NCI-H226 (cell line): ENCODE measurements around the gene HOXB8.
A peak's percentile ranks its signal among the peaks of the same experiment; 100 is the strongest.

Experiments
- DNase-seq: peaks from one replicate; pipeline ENCODE4 v3.0.0-alpha.2; 2015

HOXB8 gene

DNA sequence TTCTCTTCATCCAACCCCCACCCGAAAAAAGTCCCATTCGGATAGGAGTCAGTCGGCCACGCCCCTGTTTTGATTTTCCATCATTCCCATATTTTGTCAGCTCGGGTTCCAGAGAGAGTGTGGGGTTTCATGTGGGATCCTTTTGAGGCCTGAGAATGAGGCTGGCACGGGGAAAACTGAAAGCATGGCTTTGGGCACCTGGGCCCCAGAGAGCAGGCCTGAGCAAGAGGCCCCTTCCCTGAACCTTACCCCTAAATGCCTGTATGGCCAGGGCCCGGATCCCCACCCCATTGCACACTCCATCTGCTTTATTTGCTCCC lies 32.4 kb downstream of the HOXB8 start:
- no peak for DNase-seq

DNA sequence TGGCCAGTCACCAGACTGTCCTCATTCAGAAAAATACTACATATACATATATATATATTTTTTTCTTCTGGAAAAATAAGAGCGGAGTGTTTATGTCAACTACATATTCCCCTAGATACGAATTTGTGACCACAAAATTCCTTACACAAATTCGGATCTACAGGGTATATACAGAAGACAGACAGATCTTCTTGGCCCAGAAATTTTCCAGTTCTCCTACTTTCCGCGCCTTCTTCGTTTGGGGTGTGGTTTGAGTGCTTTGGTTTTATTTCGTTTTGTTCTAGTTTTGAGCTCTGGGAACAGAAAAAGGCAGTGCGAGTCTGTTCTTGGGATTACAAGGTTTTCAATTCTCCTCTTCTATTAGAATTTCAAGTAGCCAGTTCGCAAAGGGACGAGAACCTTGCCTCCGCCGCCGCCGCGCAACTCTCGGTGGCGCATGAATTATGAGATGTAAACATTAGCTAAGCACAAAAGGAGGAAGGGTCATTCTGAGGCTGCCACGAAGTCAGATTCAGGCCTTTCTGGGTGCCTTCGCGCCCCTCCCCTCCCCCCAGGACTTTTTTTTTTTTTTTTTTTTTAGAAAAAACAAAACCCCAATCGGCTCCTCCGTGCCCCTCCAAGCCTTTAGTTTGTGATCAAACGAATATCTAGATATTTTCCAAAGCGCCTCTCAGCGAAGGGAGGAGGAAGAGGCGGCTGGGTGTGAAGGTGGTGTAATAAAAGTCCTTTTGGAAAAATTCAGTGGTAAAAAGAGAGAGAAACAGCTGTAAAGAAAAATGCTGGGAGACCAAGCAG lies 35.1 kb downstream of the HOXB8 start:
- no peak for DNase-seq

DNA sequence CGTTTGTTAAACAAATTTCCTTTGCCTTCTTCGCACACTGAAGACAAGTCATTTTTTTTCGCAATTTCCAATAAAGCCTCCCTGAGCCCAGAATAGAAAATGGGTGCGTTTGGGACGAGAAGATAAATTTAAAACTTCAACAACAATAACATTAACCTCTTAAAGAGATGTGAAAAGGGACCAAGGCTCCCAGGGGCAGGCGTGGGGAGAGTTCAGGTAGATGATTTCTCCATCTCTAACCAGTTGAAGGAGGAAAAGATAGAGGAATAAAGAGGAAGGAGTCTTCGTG lies 35.7 kb downstream of the HOXB8 start:
- DNase-seq = no peak

DNA sequence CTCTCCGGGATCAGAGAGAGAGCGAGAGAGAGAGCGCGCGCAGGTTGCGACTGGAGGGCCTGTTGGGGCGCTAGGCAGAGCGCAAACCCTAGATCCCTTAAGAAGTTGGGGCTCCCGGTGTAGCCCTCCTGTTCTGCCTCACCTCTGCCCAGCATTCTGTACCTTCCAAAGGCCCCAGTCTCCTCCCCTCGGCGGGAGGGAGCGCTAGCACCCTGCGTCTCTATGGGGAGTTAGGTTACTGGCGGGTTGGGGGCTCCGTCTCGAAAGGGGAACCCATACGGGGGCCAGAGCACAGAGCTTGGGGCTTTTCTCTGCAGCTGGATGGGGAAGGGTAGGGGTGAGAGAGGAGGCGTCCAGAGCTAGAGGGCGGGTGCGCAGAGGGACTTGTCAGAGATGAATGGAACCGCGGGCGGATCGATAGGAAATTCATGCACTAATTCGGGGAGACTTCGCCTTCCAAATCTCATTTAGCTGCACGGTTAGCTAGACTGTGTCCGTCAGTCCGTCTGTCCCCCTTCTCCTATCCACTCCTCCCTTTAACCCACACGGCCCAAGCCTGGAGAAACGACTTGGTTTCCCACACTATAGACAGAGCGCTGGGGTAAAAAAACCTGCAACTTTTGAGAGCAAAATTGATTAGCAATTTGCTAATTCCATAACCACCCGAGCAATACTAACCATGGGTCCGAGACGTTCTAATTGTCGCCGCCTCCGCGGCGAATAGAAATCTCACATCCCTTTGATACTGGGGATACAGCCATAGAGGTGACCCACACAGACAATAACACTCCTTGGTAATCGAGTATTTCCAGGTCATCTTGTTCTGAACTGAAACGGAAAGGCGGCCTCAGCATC lies 36.2 kb downstream of the HOXB8 start:
- DNase-seq = no peak

DNA sequence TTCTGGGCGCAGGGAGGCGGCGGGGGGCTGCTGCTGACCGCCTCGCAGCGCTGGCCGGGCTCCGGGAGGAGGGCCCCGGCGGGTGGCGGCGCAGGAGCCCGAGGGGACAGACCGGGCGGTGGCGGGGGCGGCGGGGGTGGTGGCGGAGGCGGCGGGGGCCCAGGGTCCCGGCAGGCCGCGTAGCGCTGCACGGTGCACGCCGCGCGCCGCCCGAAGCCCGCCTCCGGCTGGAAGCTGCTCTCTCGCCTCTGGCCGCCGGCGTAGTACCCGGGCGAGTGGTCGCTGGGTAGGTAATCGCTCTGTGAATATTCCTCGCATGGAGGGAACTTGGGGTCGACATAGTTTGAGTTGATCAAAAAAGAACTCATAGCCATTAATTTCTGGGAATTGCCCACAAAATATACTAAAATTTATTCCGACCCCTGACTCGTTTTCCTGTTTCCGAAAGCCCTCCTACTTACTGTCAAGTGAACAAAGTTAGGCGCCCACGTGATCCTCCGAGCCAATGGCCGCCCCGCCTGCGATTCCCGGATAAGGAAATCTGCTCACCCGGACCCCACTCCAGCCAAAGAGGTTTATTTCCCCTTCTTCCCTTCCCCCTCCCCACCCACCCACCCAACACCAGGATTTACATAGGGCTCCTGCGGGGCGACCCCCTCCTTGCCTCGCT lies 37.0 kb downstream of the HOXB8 start, which contains the start of gene HOXB4:
TSS of gene HOXB4 (minus strand) at position 405 of the 670 bp plus-strand sequence. CDS start at position 374, 31 bp downstream.
- DNase-seq = peak; percentile 75

DNA sequence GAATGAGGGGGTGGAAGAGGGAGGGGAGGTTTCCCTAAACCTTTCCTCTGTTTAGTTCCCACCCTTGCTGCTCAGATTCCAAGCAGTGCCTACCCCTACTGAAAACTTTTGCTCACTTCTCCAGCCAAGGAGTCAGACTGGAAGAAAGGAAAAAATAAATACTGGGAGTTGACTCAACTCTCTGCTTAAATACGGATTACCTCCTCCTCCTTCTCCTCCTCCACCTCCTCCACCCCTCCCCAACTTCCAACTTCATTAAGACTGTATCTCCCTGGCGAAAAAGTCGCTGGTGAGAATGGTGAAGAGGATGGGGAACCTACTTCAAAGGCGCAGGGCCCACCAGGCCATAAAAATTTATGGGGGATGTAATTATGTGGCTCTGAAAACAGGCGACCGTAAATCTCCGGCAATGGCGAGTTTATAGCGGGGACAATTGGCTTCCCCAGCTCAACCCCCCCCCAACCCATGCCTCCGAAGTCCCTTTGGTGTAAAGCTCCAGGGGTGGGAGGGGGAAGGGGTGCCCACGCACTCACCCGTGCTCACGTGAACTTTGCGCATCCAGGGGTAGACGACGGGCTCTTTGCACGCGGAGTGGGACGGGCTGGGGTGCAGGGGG lies 37.7 kb downstream of the HOXB8 start:
- DNase-seq = peak; percentile 59

DNA sequence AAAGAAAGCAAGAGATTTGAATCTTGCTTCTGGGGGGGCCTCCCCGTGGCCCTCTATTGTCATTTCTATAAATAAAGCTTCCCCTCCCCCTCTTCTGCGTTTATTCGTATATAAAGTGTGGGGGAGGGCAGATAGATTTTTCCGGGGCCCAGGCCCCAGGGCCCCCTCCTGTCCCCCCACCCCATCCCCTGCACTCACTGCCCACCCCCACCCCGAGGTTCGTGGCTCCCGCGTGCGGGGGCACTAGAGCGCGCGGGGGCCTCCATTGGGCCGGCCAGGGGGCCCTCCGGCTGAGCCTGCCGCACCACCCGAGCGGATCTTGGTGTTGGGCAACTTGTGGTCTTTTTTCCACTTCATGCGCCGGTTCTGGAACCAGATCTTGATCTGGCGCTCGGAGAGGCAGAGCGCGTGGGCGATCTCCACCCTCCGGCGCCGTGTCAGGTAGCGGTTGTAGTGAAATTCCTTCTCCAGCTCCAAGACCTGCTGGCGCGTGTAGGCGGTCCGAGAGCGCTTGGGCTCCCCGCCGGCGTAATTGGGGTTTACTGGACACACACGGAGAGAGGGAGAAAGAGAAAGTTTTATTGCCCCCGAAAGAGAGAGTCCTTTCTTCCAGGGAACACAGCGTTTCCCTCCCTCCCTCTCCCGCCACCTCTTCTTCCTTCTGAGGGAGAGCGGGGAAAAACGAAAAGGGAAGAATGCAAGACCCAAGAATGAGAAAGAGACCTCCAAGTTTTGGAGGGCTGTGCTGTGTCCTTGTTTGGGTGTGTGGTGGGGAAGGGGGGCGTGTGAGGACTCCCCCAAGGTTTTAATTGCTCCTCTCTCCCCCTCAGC lies 38.4 kb downstream of the HOXB8 start:
- DNase-seq = peak; percentile 90

DNA sequence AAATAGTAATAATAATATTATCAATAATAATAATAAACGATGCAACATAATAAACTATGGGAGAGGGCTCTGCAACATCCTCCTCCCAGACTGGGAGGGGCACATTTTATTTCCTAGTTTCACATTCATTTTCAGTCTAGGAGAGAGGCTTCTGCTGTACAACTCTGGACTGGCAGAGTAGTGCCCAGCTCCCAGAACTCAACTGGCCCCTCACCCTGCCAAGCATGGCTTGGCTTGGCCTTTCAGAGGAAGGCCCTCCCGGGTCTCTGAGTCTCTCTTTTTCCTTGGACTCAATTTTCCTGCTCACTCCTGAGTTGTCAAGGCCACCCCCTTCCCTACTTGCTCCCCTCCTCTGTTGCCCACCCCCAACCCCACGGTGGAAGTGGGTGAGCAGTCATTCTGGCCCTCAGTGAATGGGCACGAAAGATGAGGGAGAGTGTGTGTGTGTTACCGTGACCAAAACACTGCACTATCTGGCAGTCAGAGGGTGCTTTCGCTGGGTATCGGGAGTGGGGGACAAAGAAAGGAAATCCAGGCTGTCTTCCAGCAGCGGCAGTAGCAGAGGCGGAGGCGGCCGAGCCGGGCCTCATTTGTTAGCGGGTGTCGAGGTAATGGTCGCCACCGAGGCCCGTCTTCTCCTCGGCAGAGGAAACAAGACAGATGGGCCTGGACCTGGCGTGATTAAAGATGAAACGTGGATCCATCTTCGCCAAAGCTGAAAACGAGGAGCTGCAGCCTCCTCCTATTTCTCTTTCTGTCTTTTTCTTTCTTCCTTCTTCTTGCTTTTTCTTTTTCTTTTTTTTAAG lies 39.2 kb downstream of the HOXB8 start:
- no peak for DNase-seq

DNA sequence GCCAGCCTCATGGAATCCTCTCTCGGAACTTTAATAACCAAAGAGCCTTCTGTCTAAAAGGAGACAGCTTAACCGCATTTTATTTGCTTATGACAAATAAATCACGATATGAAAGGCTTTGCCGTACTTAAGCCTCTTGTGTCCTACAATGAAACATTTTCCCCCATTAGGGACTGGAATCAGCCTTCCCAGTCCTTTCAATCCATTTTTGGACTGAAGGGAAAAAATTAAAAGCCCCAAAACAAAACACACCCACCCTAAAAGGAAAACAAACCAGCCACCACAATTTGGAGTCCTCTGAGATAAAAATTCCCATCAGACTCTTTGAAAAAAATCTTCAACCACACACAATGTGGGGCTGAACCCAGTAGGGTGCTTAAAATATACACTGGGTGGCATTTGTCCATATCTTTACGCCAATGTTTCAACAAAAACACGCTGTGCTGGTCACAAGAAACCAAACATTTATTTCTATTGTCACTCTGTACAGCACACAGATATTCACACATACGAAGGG lies 40.0 kb downstream of the HOXB8 start:
- no peak for DNase-seq

DNA sequence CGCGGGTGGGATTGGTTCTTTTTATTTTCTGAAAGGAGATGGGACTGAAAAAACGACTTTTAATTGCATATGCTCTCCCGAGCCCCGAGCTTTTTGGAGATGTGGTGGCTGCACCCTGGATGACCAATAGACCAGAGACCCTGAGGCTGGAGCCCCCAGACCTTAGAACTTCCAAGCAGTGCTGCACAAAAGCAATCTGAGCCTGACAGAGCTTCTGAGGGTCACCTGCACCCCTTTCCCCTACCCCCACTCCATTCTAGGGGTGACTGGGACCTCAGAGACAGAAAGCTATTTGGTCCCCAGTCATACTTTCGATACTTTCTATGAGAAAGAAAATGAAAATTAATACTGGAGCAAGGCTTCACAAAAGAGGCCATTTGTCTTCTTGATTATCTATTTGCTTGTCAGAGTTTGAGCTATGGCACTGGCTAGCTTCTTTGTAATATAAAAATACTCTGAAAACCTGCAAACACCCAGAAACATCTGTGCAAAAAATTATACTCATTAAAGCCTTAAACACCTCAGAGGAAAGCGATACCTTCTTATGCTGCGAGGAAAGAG lies 40.5 kb downstream of the HOXB8 start:
- no peak for DNase-seq

DNA sequence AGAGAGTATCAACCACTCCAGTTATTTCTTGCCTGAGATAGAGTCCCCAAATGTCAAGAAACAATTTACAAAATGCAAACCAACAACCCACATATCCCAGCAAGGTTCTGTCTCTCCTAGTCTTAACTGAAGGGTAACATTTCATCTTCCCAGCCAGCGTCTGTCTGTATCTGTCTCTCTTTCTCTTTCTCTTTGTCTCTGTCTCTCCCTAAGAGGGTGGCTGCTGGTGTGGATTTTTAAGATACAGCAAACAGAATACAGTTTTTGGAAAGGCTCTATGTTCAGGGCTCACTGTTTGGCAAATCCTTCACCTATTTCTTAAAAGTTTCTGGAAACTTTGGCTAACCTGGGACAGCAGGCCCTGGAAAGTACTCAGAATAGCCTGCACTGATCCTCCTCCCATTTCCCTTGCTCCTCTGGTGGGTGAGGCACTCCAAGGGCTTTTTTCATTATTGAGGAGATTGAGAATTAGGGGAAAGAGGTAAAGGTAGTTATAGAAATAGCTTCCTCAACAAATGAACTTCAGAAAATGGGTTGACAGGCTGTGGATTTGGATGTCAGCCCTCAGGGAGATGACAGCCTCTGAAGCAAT lies 43.2 kb downstream of the HOXB8 start:
- DNase-seq = no peak

DNA sequence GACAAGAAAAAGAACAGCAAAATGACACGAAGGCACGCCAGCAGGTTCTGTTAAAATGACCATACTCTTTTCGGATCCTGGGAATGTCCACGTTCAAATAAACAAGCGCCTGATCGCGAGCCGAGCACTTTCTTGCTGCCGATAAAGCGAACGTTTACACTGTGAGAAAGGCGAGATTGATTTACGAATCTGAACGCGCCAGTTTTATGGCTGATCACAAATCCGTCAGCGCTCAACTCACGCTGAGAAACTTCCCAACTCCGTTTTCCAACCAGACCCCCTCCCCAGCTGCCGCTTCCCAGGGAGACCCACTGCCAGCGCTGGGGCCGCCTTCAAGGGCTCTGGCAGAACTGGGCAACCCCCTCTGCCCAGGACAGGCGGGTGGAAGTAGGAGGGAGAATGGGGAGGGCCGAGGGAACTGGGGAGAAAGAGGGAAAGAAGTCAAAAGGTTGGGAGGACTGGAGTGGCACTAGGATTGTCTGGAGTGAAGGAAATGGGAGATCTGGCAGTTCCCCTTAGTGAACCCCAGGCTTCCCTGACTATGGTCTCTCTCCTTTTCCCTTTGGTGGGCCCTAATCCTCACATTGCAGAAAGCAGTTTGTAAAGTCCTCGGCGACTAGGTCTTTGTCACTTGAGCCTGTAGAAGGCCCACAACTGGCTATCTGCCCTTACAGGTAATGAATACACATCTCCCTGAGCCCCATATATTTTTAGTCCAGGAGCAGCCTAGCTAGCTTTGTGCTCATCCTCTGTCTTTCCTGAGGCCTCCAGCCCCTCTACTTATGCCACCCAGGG lies 43.9 kb downstream of the HOXB8 start:
- DNase-seq = no peak

DNA sequence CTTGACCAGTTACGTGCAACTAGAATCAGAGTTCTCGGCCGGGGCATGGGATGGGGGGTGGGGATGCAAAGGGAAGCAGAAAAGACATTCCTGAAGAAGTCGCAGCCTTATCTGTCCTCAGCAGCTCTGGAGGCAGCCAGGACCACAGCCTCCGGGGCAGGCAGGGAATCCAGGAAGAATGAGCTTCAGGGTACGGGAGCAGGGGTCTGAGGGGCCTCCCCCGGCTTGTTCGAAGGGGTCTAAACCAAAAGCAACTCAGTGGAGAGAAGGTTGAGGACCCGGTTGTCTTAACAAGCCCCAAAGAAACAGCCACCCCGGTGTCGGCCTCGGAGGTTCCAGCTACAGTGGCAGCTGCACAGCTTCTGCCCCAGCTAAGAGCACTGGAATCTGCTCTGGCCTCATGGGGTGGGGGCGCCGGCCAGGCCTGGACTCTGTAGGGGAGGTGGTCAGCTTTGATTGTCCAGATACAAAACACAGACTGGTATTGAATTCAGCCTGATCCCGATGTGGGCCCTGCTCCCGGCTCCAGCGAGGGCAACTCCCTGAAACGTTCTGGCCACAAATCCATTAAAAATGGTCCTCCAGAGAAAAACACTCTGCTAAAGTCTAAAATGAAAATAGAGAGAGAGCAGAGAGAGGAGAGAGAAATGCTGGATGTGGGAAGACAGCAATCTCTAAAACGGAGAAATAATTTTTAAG lies 44.6 kb downstream of the HOXB8 start:
- no peak for DNase-seq

DNA sequence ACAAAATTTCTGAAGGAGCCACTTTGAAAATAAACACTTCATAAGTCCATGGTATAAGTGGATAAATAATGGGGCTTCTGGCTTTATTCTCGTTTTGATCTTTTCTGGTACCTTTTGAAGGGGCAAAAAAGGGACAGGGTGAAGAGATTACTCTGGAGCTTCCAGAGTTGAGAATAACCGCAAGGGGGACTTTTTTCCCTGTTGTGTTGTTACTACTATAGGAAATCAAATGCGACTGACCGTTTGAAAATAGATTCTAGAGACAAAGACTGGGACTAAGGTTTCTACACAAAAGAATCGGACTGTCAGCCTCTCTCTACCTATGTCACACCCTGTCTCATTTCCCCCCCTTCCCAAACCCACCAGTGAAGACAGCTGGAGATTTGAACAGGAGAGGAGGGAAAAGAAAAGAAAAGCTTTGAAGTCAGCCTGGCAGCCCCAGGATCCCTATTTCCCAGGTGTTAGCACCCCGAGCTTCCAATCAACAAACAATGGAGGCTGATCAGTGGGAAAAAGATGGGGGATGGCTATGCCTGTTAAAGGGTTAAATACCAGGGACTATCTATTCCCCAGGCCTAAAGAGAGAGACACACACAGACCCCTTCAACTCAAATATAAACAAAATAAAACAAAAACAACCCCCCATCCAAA lies 45.3 kb downstream of the HOXB8 start:
- DNase-seq = no peak

DNA sequence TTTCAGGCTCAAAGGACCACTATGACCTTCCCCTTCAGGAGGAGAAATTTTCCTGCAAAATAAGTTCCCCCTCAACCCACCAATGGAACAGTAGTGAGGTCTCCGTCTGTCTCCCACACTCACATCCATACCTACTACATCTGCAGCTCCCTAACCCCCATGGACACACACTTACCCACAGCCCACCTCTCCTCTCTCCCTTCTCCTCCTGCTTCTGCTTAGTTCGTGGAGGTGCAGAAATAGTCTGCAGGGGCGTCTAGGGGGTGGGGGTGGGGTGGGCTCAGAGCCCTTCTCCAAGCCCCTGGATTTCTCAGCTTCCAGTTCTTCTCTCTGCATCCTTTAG lies 45.9 kb downstream of the HOXB8 start:
- DNase-seq = no peak

DNA sequence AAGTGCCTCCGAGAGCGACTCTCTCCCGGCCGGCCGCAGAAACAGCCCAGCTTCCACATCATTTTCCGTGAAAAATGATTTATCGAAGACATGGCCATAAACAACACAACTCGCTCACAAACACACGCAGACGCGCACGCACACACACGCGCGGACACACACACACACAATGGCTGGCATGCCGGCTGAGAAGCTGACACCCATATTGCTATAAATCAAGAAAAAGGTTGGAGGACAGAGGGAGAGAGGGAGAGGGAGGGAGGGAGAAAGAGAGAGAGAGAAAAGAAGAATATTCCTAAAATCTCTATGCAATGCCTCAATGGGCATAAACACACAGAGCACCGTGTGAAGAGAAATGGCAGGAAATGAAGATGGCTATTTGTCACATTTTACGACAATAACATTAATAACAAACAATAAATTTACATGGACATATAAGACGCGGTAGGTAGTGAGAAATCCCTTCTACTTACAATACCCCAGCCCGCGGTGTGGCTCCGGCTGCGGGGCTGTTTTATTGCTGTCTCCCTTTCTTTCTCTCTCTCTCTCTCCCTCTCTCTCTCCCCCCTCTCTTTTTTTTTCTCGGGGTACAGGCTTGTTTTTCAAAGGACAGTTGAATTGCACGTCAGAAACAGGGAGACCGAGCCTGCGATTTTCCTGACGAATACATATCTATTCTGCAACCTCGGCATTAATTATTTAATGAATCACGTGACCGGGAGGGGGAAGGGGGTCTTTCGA lies 46.4 kb downstream of the HOXB8 start:
- DNase-seq = no peak

DNA sequence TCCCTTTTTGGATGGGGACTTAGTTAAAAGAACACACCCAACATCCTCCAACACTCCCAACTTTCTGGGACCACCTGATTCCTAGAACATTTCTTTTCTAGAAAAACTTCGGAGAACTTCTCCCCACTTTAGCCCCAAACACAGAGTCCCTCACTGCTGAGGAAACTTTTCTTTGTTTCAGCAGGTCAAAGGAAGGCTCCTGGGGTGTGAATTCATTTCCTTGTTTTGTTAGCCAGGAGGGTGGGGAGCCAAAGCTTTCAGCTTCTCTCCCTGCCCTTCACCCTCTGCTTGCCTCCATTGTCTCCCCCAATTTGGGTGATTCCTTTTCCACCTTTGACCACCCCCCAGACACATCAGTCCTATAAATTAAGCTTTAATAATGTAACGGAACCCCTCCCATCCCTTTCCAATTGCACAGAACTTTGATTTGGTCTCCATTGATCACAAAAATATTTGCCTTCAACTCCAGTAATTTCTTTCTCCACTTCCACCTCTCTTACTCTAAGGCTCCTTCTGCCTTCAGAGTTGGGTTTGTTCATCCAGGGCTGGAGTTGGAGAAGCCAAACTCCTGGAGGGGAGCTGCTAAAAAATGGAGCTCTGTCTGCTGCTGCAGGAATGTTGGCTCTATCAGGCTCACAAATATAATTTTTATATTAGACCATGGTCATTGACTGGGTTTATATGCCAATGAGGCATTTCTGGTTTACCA lies 47.3 kb downstream of the HOXB8 start:
- DNase-seq = no peak
